Measurements from ENCODE around the gene A3GALT2. TPM values are rescaled to one million over a fixed set of nuclear protein-coding genes. Genes with fewer than 3 reads are reported as not detected.

The A3GALT2 gene
- total RNA-seq, 1 donor from 2014 or later = not detected

- Histone ChIP-seq H3K9me3 (ENCODE audit: low read depth) (no peaks in the 10 kb centered on the region), H3K27ac (no peak overlapping the region), H2AFZ (replicated peaks) (no peak overlapping the region), H4K20me1 (ENCODE audit: low read depth) (peaks cover 13% of the 10 kb centered on the region), H3K27me3 (no peaks in the 10 kb centered on the region), H3F3A (ENCODE audit: low read depth) (peaks cover 12% of the 10 kb centered on the region), H3K4me3 (no peak overlapping the region), H3K9ac (no peak overlapping the region), H3K36me3 (peaks cover 7% of the 10 kb centered on the region), H3K79me2 (ENCODE audit: low read depth) (no peaks in the 10 kb centered on the region), H3K4me1 (no peaks in the 10 kb centered on the region), H3K4me2 (no peak overlapping the region)
- no peak for DNase-seq (ENCODE audit: low spot score)
- no peak overlapping the region for H3K4me3 Mint-ChIP-seq
- H3K36me3 Mint-ChIP-seq = peaks cover 41% of the 10 kb centered on the region
- H3K27me3 Mint-ChIP-seq (ENCODE audit: insufficient read depth, low read depth) = peaks cover 6% of the 10 kb centered on the region
- H3K4me1 Mint-ChIP-seq = no peaks in the 10 kb centered on the region
- TF ChIP-seq CTCF (IDR thresholded peaks at IDR 0.05) (no peak), EZH2phosphoT487 (IDR thresholded peaks at IDR 0.05) (no peak)
- no peak overlapping the region for H3K27ac Mint-ChIP-seq
- H3K9me3 Mint-ChIP-seq = no peaks in the 10 kb centered on the region
These were observed 4.0 kb upstream of the A3GALT2 start for GRCh38 chr1:33324677-33325575.

DNA sequence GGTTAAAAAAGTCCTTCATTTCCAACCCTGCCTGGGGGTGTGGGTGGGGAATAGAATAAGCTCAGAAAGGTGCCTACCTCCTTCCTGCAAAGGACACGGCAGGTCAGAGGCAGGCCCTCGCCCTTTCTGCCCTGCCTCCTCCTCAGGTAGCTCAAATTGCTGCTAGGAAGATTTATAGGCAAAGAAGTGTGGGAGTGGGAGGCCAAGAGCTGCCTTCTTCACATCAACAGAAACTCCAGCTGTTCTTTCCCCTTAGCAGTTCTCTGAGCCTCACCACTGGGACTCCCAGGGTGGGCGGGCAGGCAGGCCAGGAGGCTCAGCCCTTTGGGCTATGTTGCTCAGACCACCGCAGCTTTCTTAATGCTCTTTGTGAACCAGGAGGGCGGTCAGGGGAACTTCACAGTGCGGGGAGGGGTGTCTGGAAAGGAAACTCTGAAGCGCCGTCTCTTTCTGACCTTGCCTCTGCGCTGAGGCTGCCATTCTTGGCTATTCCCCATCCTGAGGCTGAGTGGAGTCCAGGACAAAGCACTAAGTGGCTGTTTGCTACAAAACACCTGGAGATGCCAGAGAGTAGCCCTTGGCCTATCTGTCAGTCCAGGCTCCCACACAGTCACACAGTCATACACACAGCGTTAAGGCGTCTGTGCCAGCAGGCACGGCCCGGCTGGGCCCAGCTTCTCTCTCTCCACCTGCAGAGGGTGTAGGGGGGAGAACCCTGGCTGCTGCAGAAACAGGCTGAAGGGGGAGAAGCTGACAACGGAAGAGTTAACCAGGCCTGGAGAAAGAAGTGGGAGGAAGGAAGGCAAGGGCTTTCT lies 3.0 kb upstream of the A3GALT2 start:
- H3K27me3 Mint-ChIP-seq (ENCODE audit: insufficient read depth, low read depth) = peaks cover 6% of the 10 kb centered on the region
- no peak for TF ChIP-seq EZH2phosphoT487 (IDR thresholded peaks at IDR 0.05)
- no peak for TF ChIP-seq EZH2 (IDR thresholded peaks at IDR 0.05)
- TF ChIP-seq CTCF (IDR thresholded peaks at IDR 0.05) = no peak
- H3K4me3 Mint-ChIP-seq = no peak overlapping the region
- no peak overlapping the region for H3K27ac Mint-ChIP-seq
- H4K20me1 ChIP-seq (ENCODE audit: low read depth) = peaks cover 10% of the 10 kb centered on the region
- no peaks in the 10 kb centered on the region for H3K27me3 ChIP-seq
- no peak overlapping the region for H3K4me3 ChIP-seq
- H3K79me2 ChIP-seq (ENCODE audit: low read depth) = no peaks in the 10 kb centered on the region
- DNase-seq (ENCODE audit: low spot score) = no peak
- peaks cover 12% of the 10 kb centered on the region for H3F3A ChIP-seq (ENCODE audit: low read depth)
- peak overlapping the region; percentile 29 for H3K27ac ChIP-seq
- H3K36me3 ChIP-seq = peaks cover 7% of the 10 kb centered on the region
- no peaks in the 10 kb centered on the region for H3K9me3 ChIP-seq (ENCODE audit: low read depth)
- no peak overlapping the region for H3K9ac ChIP-seq
- H3K4me1 ChIP-seq = no peaks in the 10 kb centered on the region
- peaks cover 3% of the 10 kb centered on the region for H3K4me1 Mint-ChIP-seq
- H2AFZ ChIP-seq (replicated peaks) = no peak overlapping the region
- no peaks in the 10 kb centered on the region for H3K9me3 Mint-ChIP-seq
- peaks cover 30% of the 10 kb centered on the region for H3K36me3 Mint-ChIP-seq
- H3K4me2 ChIP-seq = no peak overlapping the region

DNA sequence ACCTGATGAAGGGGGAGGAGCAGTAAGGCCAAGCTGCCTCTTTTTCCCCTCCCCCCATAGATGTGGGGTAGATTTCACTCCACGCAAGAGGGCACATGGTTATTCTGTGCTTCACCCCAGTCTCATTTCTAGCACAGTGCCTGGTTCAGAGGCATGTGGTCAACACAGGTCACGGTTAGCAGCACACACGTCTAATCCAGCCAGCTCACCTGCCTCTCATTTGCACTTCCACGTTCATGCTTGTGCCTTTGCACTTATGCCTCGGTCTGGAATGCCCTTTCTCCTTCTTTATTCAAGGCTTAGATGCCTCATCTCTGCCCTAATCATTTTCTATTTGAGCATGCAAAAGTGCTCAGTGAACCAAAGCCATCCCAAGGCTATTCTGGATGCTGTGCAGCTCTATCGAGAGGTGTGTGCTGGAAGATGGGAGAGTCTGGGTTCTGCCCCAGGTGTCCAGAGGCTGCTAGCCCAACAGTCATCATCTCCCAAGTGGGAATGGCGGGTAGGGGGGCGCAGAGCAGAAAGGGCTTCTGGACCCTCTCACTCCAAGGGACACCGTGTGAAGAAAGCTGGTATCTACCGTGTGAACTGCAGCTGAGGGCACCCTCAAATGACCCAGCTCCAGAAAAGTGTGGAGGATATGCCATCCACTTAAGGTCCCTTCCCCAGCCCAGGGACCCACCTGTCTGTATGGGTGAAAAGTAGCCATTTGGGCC lies 2.1 kb upstream of the A3GALT2 start:
- TF ChIP-seq EZH2phosphoT487 (IDR thresholded peaks at IDR 0.05) = no peak
- TF ChIP-seq EZH2 (IDR thresholded peaks at IDR 0.05) = no peak
- no peak for TF ChIP-seq CTCF (IDR thresholded peaks at IDR 0.05)
- Histone ChIP-seq H3K4me1 (no peaks in the 10 kb centered on the region), H3F3A (ENCODE audit: low read depth) (peaks cover 12% of the 10 kb centered on the region), H3K4me2 (no peak overlapping the region), H4K20me1 (ENCODE audit: low read depth) (peaks cover 10% of the 10 kb centered on the region), H3K9me3 (ENCODE audit: low read depth) (no peaks in the 10 kb centered on the region), H3K9ac (no peak overlapping the region), H3K27me3 (no peaks in the 10 kb centered on the region), H3K79me2 (ENCODE audit: low read depth) (no peaks in the 10 kb centered on the region), H3K36me3 (peaks cover 7% of the 10 kb centered on the region), H3K4me3 (no peak overlapping the region), H2AFZ (replicated peaks) (no peak overlapping the region), H3K27ac (peak overlapping the region; percentile 29)
- H3K36me3 Mint-ChIP-seq = peaks cover 23% of the 10 kb centered on the region
- no peak overlapping the region for H3K4me3 Mint-ChIP-seq
- H3K27me3 Mint-ChIP-seq (ENCODE audit: insufficient read depth, low read depth) = peaks cover 8% of the 10 kb centered on the region
- peaks cover 9% of the 10 kb centered on the region for H3K4me1 Mint-ChIP-seq
- no peak for DNase-seq (ENCODE audit: low spot score)
- peak overlapping the region; percentile 65 for H3K27ac Mint-ChIP-seq
- no peaks in the 10 kb centered on the region for H3K9me3 Mint-ChIP-seq
